Stimulated activated naive CD8-positive, alpha-beta T cell treated with anti-CD3 and anti-CD28 coated beads, Interleukin-15, Interleukin-2, amounts not matched to agents 100 ng/mL and 50 ng/mL, for 24 hours (primary cell): ENCODE data around the gene UMAD1.
"Not testable (repeated sequence)": the region's sequence is repeated elsewhere in the genome, so short reads cannot be mapped to it uniquely, and the experiment has no call there.

ENCODE experiments used
- H3K27ac Mint-ChIP-seq: one replicate; pipeline ENCODE4 v1.8.0; 2021; ENCODE audit warnings: mild to moderate bottlenecking, mixed read lengths
- H3K27me3 Mint-ChIP-seq: one replicate; pipeline ENCODE4 v1.8.0; 2021; ENCODE audit warnings: mixed read lengths
- H3K36me3 Mint-ChIP-seq: one replicate; pipeline ENCODE4 v1.8.0; 2021; ENCODE audit warnings: low read depth, mixed read lengths
- H3K4me1 Mint-ChIP-seq: one replicate; pipeline ENCODE4 v1.8.0; 2021; ENCODE audit warnings: low read depth, mixed read lengths
- H3K4me3 Mint-ChIP-seq: one replicate; pipeline ENCODE4 v1.8.0; 2021; ENCODE audit warnings: mild to moderate bottlenecking, mixed read lengths
- H3K9me3 Mint-ChIP-seq: one replicate; pipeline ENCODE4 v1.8.0; 2021; ENCODE audit warnings: mixed read lengths

UMAD1 gene

GRCh38 chr7:7793921-7794320, 153.4 kb downstream of the UMAD1 start:
- H3K27ac Mint-ChIP-seq: no peak overlapping the region
- H3K36me3 Mint-ChIP-seq: peaks cover 41% of the 10 kb centered on the region
- no peaks in the 10 kb centered on the region for H3K4me1 Mint-ChIP-seq
- no peaks in the 10 kb centered on the region for H3K27me3 Mint-ChIP-seq
- H3K9me3 Mint-ChIP-seq: no peaks in the 10 kb centered on the region
- no peak overlapping the region for H3K4me3 Mint-ChIP-seq

GRCh38 chr7:7795203-7795602, 154.7 kb downstream of the UMAD1 start:
- peaks cover 41% of the 10 kb centered on the region for H3K36me3 Mint-ChIP-seq
- H3K4me1 Mint-ChIP-seq: no peaks in the 10 kb centered on the region
- H3K4me3 Mint-ChIP-seq: no peak overlapping the region
- H3K27ac Mint-ChIP-seq: no peak overlapping the region
- no peaks in the 10 kb centered on the region for H3K9me3 Mint-ChIP-seq
- H3K27me3 Mint-ChIP-seq: no peaks in the 10 kb centered on the region

GRCh38 chr7:7795630-7796121, 155.1 kb downstream of the UMAD1 start:
- Mint-ChIP-seq H3K4me1 (no peaks in the 10 kb centered on the region), H3K36me3 (peaks cover 41% of the 10 kb centered on the region), H3K27ac (no peak overlapping the region), H3K9me3 (no peaks in the 10 kb centered on the region), H3K4me3 (no peak overlapping the region), H3K27me3 (no peaks in the 10 kb centered on the region)

GRCh38 chr7:7798510-7798909, 158.0 kb downstream of the UMAD1 start:
- Mint-ChIP-seq H3K27me3 (no peaks in the 10 kb centered on the region), H3K9me3 (no peaks in the 10 kb centered on the region), H3K27ac (no peak overlapping the region), H3K4me3 (no peak overlapping the region), H3K4me1 (no peaks in the 10 kb centered on the region), H3K36me3 (peaks cover 22% of the 10 kb centered on the region)

GRCh38 chr7:7799138-7799537, 158.6 kb downstream of the UMAD1 start:
- Mint-ChIP-seq H3K36me3 (peaks cover 25% of the 10 kb centered on the region), H3K4me1 (no peaks in the 10 kb centered on the region), H3K27ac (no peak overlapping the region), H3K9me3 (no peaks in the 10 kb centered on the region), H3K27me3 (no peaks in the 10 kb centered on the region), H3K4me3 (no peak overlapping the region)

GRCh38 chr7:7802531-7802930, 162.0 kb downstream of the UMAD1 start:
- H3K4me3 Mint-ChIP-seq: no peak overlapping the region
- H3K36me3 Mint-ChIP-seq: peaks cover 10% of the 10 kb centered on the region
- H3K4me1 Mint-ChIP-seq: no peaks in the 10 kb centered on the region
- no peak overlapping the region for H3K27ac Mint-ChIP-seq
- no peaks in the 10 kb centered on the region for H3K27me3 Mint-ChIP-seq
- no peaks in the 10 kb centered on the region for H3K9me3 Mint-ChIP-seq

- no peak overlapping the region for H3K27ac Mint-ChIP-seq
- no peaks in the 10 kb centered on the region for H3K27me3 Mint-ChIP-seq
- H3K4me1 Mint-ChIP-seq: no peaks in the 10 kb centered on the region
- no peak overlapping the region for H3K4me3 Mint-ChIP-seq
- H3K9me3 Mint-ChIP-seq: no peaks in the 10 kb centered on the region
- H3K36me3 Mint-ChIP-seq: peaks cover 4% of the 10 kb centered on the region
Measured at GRCh38 chr7:7803715-7804178, 163.2 kb downstream of the UMAD1 start.

- H3K27ac Mint-ChIP-seq, H3K9me3 Mint-ChIP-seq, H3K4me3 Mint-ChIP-seq, H3K27me3 Mint-ChIP-seq, H3K36me3 Mint-ChIP-seq, H3K4me1 Mint-ChIP-seq: not testable (repeated sequence)
Measured at GRCh38 chr7:7804822-7805221, 164.3 kb downstream of the UMAD1 start.

GRCh38 chr7:7805511-7806153, 165.1 kb downstream of the UMAD1 start:
- Mint-ChIP-seq H3K9me3 (no peaks in the 10 kb centered on the region), H3K36me3 (peaks cover 4% of the 10 kb centered on the region), H3K27me3 (no peaks in the 10 kb centered on the region), H3K27ac (no peak overlapping the region), H3K4me1 (no peaks in the 10 kb centered on the region), H3K4me3 (no peak overlapping the region)

- Mint-ChIP-seq H3K9me3 (no peaks in the 10 kb centered on the region), H3K4me1 (no peaks in the 10 kb centered on the region), H3K36me3 (peaks cover 4% of the 10 kb centered on the region)
Measured at GRCh38 chr7:7808156-7808555, 167.6 kb downstream of the UMAD1 start.

GRCh38 chr7:7808626-7809025, 168.1 kb downstream of the UMAD1 start:
- H3K36me3 Mint-ChIP-seq: peaks cover 4% of the 10 kb centered on the region
- no peak overlapping the region for H3K27ac Mint-ChIP-seq
- H3K4me1 Mint-ChIP-seq: no peaks in the 10 kb centered on the region
- H3K27me3 Mint-ChIP-seq: no peaks in the 10 kb centered on the region
- no peak overlapping the region for H3K4me3 Mint-ChIP-seq
- no peaks in the 10 kb centered on the region for H3K9me3 Mint-ChIP-seq

More at GRCh38 chr7:7808156-7808555, 167.6 kb downstream of the UMAD1 start:
- Mint-ChIP-seq H3K27ac (no peak overlapping the region), H3K27me3 (no peaks in the 10 kb centered on the region), H3K4me3 (no peak overlapping the region)

GRCh38 chr7:7810380-7810779, 169.8 kb downstream of the UMAD1 start:
- H3K27ac Mint-ChIP-seq: no peak overlapping the region
- H3K36me3 Mint-ChIP-seq: peaks cover 7% of the 10 kb centered on the region

GRCh38 chr7:7810826-7811225, 170.3 kb downstream of the UMAD1 start:
- Mint-ChIP-seq H3K4me1 (peaks cover 12% of the 10 kb centered on the region), H3K36me3 (peaks cover 7% of the 10 kb centered on the region), H3K27me3 (no peaks in the 10 kb centered on the region), H3K9me3 (no peaks in the 10 kb centered on the region), H3K27ac (no peak overlapping the region), H3K4me3 (no peak overlapping the region)

More at GRCh38 chr7:7810380-7810779, 169.8 kb downstream of the UMAD1 start:
- Mint-ChIP-seq H3K4me3 (no peak overlapping the region), H3K27me3 (no peaks in the 10 kb centered on the region), H3K9me3 (no peaks in the 10 kb centered on the region), H3K4me1 (peaks cover 8% of the 10 kb centered on the region)

GRCh38 chr7:7812112-7812511, 171.6 kb downstream of the UMAD1 start:
- Mint-ChIP-seq H3K9me3 (no peaks in the 10 kb centered on the region), H3K27ac (no peak overlapping the region), H3K27me3 (no peaks in the 10 kb centered on the region), H3K4me3 (no peak overlapping the region), H3K4me1 (peaks cover 25% of the 10 kb centered on the region), H3K36me3 (peaks cover 12% of the 10 kb centered on the region)

GRCh38 chr7:7815395-7815794, 174.8 kb downstream of the UMAD1 start:
- H3K27ac Mint-ChIP-seq: no peak overlapping the region
- no peaks in the 10 kb centered on the region for H3K27me3 Mint-ChIP-seq
- no peak overlapping the region for H3K4me3 Mint-ChIP-seq
- peaks cover 24% of the 10 kb centered on the region for H3K36me3 Mint-ChIP-seq
- peaks cover 40% of the 10 kb centered on the region for H3K4me1 Mint-ChIP-seq
- H3K9me3 Mint-ChIP-seq: no peaks in the 10 kb centered on the region

- Mint-ChIP-seq H3K27ac (no peak overlapping the region), H3K4me3 (peak overlapping the region; percentile 12), H3K9me3 (no peaks in the 10 kb centered on the region), H3K36me3 (peaks cover 24% of the 10 kb centered on the region), H3K27me3 (no peaks in the 10 kb centered on the region), H3K4me1 (peaks cover 40% of the 10 kb centered on the region)
Measured at GRCh38 chr7:7816084-7816483, 175.5 kb downstream of the UMAD1 start.
